ENCODE data around the gene TEX9.

TEX9 gene

GRCh38 chr15:56442354-56442753 is 77.1 kb downstream of the TEX9 start:
- H3K27ac ChIP-seq: no peak overlapping the region
- TF ChIP-seq, protein P1, sequence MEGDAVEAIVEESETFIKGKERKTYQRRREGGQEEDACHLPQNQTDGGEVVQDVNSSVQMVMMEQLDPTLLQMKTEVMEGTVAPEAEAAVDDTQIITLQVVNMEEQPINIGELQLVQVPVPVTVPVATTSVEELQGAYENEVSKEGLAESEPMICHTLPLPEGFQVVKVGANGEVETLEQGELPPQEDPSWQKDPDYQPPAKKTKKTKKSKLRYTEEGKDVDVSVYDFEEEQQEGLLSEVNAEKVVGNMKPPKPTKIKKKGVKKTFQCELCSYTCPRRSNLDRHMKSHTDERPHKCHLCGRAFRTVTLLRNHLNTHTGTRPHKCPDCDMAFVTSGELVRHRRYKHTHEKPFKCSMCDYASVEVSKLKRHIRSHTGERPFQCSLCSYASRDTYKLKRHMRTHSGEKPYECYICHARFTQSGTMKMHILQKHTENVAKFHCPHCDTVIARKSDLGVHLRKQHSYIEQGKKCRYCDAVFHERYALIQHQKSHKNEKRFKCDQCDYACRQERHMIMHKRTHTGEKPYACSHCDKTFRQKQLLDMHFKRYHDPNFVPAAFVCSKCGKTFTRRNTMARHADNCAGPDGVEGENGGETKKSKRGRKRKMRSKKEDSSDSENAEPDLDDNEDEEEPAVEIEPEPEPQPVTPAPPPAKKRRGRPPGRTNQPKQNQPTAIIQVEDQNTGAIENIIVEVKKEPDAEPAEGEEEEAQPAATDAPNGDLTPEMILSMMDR (IDR thresholded peaks at IDR 0.05): no peak
- no peak for TF ChIP-seq ZFX (IDR thresholded peaks at IDR 0.05; ENCODE audit: borderline replicate concordance)

- no peak overlapping the region for H3K27ac ChIP-seq
These were observed 80.5 kb downstream of the TEX9 start for GRCh38 chr15:56445746-56446145.

DNA sequence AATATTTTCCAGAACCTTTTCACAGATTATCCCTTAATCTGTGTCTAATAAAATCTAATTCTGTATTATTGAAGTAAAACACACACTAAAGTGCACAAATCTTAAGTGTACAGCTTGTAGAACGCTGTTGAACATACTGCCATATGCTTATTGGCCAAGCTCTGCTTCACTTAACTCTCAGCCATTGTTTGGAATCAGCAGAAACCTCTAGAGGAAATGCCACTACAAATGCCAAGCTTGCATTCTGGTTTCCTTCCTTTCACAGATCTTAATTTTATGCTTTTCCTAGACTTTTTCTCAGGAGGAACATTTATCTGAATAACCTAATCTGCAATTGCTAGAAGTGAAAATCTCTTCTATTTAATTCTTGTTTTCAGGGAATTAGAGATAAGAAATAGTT is 89.6 kb downstream of the TEX9 start:
- TF ChIP-seq, protein P1 (IDR thresholded peaks at IDR 0.05): no peak
- no peak for TF ChIP-seq ZFX (IDR thresholded peaks at IDR 0.05; ENCODE audit: borderline replicate concordance)
- no peak overlapping the region for H3K27ac ChIP-seq

More at GRCh38 chr15:56445746-56446145, 80.5 kb downstream of the TEX9 start:
- TF ChIP-seq, protein P1 (IDR thresholded peaks at IDR 0.05): no peak
- no peak for TF ChIP-seq ZFX (IDR thresholded peaks at IDR 0.05; ENCODE audit: borderline replicate concordance)

GRCh38 chr15:56456229-56456628 is 91.0 kb downstream of the TEX9 start:
- TF ChIP-seq ZFX (IDR thresholded peaks at IDR 0.05; ENCODE audit: borderline replicate concordance): no peak
- TF ChIP-seq, protein P1 (IDR thresholded peaks at IDR 0.05): no peak
- H3K27ac ChIP-seq: no peak overlapping the region

DNA sequence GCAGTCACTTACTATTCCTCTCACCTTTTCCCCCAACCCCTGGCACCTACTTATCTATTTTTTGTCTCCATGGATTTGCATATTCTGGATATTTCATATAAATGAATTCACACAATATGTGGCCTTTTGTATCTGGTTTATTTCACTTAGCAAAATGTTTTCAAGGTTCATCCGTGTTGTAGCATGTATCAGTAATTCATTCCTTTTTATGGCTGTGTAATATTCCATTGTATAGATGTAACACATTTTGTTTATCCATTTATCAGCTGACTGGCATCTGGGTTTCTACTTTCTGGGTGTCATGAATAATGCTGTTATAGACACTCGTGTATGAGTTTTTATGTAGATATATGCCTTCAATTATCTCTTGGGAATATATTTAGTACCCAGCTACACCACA is 93.9 kb downstream of the TEX9 start:
- no peak overlapping the region for H3K27ac ChIP-seq
- TF ChIP-seq ZFX (IDR thresholded peaks at IDR 0.05; ENCODE audit: borderline replicate concordance): no peak
- TF ChIP-seq, protein P1 (IDR thresholded peaks at IDR 0.05): no peak

DNA sequence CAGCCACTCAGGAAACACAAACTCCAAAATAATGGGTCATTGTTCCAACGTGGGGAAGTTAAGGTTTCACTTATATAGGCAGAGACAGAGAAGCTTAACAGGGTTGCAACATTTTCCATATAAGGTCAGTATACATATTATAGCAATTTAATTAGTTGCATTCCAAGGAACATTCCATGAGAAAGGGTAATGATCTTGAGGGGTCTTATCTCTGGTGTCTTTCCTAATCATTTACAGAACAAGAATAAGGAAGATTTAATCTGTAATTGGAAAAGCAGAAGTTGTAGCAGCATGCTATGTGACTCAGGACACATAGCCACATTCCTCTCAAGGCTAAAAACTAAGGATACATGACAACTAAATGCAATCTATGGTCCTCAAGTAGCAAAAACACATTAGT is 94.8 kb downstream of the TEX9 start:
- TF ChIP-seq, protein P1 (IDR thresholded peaks at IDR 0.05): no peak
- no peak for TF ChIP-seq ZFX (IDR thresholded peaks at IDR 0.05; ENCODE audit: borderline replicate concordance)
- no peak overlapping the region for H3K27ac ChIP-seq

- TF ChIP-seq, protein P1 (IDR thresholded peaks at IDR 0.05): no peak
- TF ChIP-seq ZFX (IDR thresholded peaks at IDR 0.05; ENCODE audit: borderline replicate concordance): no peak
- H3K27ac ChIP-seq: no peak overlapping the region
These were observed 95.7 kb downstream of the TEX9 start for GRCh38 chr15:56460947-56461346.

Measured in 22Rv1 (cell line).